HEK293 (cell line): ENCODE results near the gene EGR1.
A peak's percentile ranks its signal among the peaks of the same experiment; 100 is the strongest.

Experiments
- CTCF ChIA-PET: fragments of 350-600 bp; formaldehyde crosslinking; extraction: SDS; loops from one replicate; lab custom pipeline; 2021; ENCODE audit warnings: antibody characterized with exemption; lab: Yijun Ruan, JAX
- POLR2A ChIA-PET: fragments of 300-600 bp; formaldehyde crosslinking; extraction: SDS; loops from one replicate; lab custom pipeline; 2020; ENCODE audit warnings: antibody characterized with exemption, inconsistent platforms; lab: Yijun Ruan, JAX
- H3K27ac ChIP-seq: fragments of 200-500 bp; sonication (Bioruptor generic); 2 replicates; pipeline ENCODE4 v1.5.1; 2014; ENCODE audit warnings: low read depth, low read length, control low read depth, inconsistent platforms; ENCODE audit errors: extremely low read depth
- H3K36me3 ChIP-seq, 2 experiments: fragments of 200-500 bp in 1 of 2; sonication (Bioruptor generic) in 1 of 2; 1 replicate in 1 of 2; 2 replicates in 1 of 2; pipeline ENCODE4 v1.5.1; 2014 to 2017; ENCODE audit warnings: inconsistent platforms in 2 of 2, low read length in 2 of 2; ENCODE audit not compliant: control insufficient read depth in 2 of 2, insufficient read depth in 1 of 2
- H3K4me1 ChIP-seq: fragments of 200-500 bp; sonication (Bioruptor generic); 2 replicates; pipeline ENCODE4 v1.5.1; 2014; ENCODE audit warnings: mild to moderate bottlenecking, low read length, inconsistent platforms; ENCODE audit not compliant: control insufficient read depth, insufficient read depth
- H3K4me3 ChIP-seq: 2 replicates; pipeline ENCODE4 v1.5.1; 2011; ENCODE audit warnings: low read depth, mild to moderate bottlenecking, control low read depth, low read length, moderate library complexity
- H3K9me3 ChIP-seq: fragments of 200-500 bp; sonication (Bioruptor generic); 2 replicates; pipeline ENCODE4 v1.5.1; 2014; ENCODE audit warnings: low read depth, low read length, inconsistent platforms; ENCODE audit not compliant: control insufficient read depth, insufficient read depth
- GFI1B ChIP-seq: fragments of 450-650 bp; formaldehyde crosslinking; IDR thresholded peaks from 2 replicates; pipeline ENCODE4 v1.5.1; 2016; ENCODE audit warnings: missing biosample characterization, missing genetic modification characterization
- GLIS2 ChIP-seq: fragments of 450-650 bp; formaldehyde crosslinking; IDR thresholded peaks from 2 replicates; pipeline ENCODE4 v1.5.1; 2016; ENCODE audit warnings: missing biosample characterization, missing genetic modification characterization
- IKZF3 ChIP-seq: fragments of 450-650 bp; IDR thresholded peaks from 2 replicates; pipeline ENCODE4 v1.5.0; 2018; ENCODE audit warnings: missing biosample characterization, mild to moderate bottlenecking, missing genetic modification characterization, moderate library complexity
- KLF7 ChIP-seq: fragments of 450-650 bp; formaldehyde crosslinking; IDR thresholded peaks from 2 replicates; pipeline ENCODE4 v1.5.1; 2016; ENCODE audit warnings: missing biosample characterization, missing genetic modification characterization, borderline replicate concordance
- TSHZ1 ChIP-seq: fragments of 450-650 bp; formaldehyde crosslinking; IDR thresholded peaks from 2 replicates; pipeline ENCODE4 v1.5.1; 2016; ENCODE audit warnings: missing biosample characterization, missing genetic modification characterization, borderline replicate concordance
- ZBTB26 ChIP-seq: fragments of 450-650 bp; formaldehyde crosslinking; optimal IDR thresholded peaks from 2 replicates; pipeline ENCODE3; 2016; ENCODE audit warnings: missing biosample characterization, mild to moderate bottlenecking, missing genetic modification characterization
- ZBTB49 ChIP-seq: fragments of 450-650 bp; formaldehyde crosslinking; IDR thresholded peaks from 2 replicates; pipeline ENCODE4 v1.5.1; 2016; ENCODE audit warnings: missing biosample characterization, missing genetic modification characterization, low read depth
- ZBTB6 ChIP-seq: fragments of 450-650 bp; formaldehyde crosslinking; IDR thresholded peaks from 2 replicates; pipeline ENCODE4 v1.5.1; 2017; ENCODE audit warnings: missing biosample characterization, missing genetic modification characterization
- ZNF169 ChIP-seq: fragments of 450-650 bp; formaldehyde crosslinking; IDR thresholded peaks from 2 replicates; pipeline ENCODE4 v1.5.1; 2016; ENCODE audit warnings: missing biosample characterization, missing genetic modification characterization
- ZNF18 ChIP-seq: fragments of 450-650 bp; formaldehyde crosslinking; IDR thresholded peaks from 2 replicates; pipeline ENCODE4 v1.5.1; 2016; ENCODE audit warnings: missing biosample characterization, missing genetic modification characterization
- ZNF221 ChIP-seq: fragments of 450-650 bp; formaldehyde crosslinking; IDR thresholded peaks from 2 replicates; pipeline ENCODE4 v1.5.1; 2017; ENCODE audit warnings: missing biosample characterization, missing genetic modification characterization, borderline replicate concordance
- ZNF366 ChIP-seq: fragments of 450-650 bp; formaldehyde crosslinking; conservative IDR thresholded peaks from 2 replicates; pipeline ENCODE4 v1.5.1; 2016; ENCODE audit warnings: missing biosample characterization, missing genetic modification characterization
- ZNF391 ChIP-seq: fragments of 450-650 bp; formaldehyde crosslinking; IDR thresholded peaks from 2 replicates; pipeline ENCODE4 v1.5.1; 2016; ENCODE audit warnings: low read depth, missing biosample characterization, missing genetic modification characterization, borderline replicate concordance
- ZNF600 ChIP-seq: fragments of 450-650 bp; formaldehyde crosslinking; IDR thresholded peaks from 2 replicates; pipeline ENCODE4 v1.5.1; 2016; ENCODE audit warnings: missing biosample characterization, missing genetic modification characterization
- ZNF629 ChIP-seq: fragments of 450-650 bp; formaldehyde crosslinking; IDR thresholded peaks from 2 replicates; pipeline ENCODE4 v1.5.1; 2017; ENCODE audit warnings: missing biosample characterization, missing genetic modification characterization
- ZNF792 ChIP-seq: fragments of 450-650 bp; formaldehyde crosslinking; IDR thresholded peaks from 2 replicates; pipeline ENCODE4 v1.5.1; 2016; ENCODE audit warnings: missing biosample characterization, missing genetic modification characterization
- ZSCAN5A ChIP-seq: fragments of 450-650 bp; formaldehyde crosslinking; IDR thresholded peaks from 2 replicates; pipeline ENCODE4 v1.5.1; 2016; ENCODE audit warnings: missing biosample characterization, missing genetic modification characterization

Gene EGR1

GRCh38 chr5:138448481-138449398 lies 16.5 kb upstream of the EGR1 start (continued):
- TF ChIP-seq ZSCAN5A (tag by site-specific recombination): no peak
- 0 out of 2 replicates have a peak, but pooled peaks have one; percentile 28 for TF ChIP-seq ZNF18
- TF ChIP-seq ZNF792: no peak
- TF ChIP-seq TSHZ1 (tag by site-specific recombination): no peak
- 0 out of 2 replicates have a peak, but pooled peaks have one; percentile 23 for TF ChIP-seq GLIS2 (tag by site-specific recombination)
- 0 out of 2 replicates have a peak, but pooled peaks have one; percentile 25 for TF ChIP-seq GFI1B
- TF ChIP-seq IKZF3: no peak
- peak; percentile 26 for TF ChIP-seq ZNF600 (tag by site-specific recombination)
- no peak for TF ChIP-seq ZNF221 (tag by site-specific recombination)
- TF ChIP-seq ZNF169 (tag by site-specific recombination): no peak
- TF ChIP-seq ZNF629 (tag by site-specific recombination): 0 out of 2 replicates have a peak, but pooled peaks have one; percentile 8
- TF ChIP-seq ZBTB6 (tag by site-specific recombination): no peak
- TF ChIP-seq, all 188 proteins: peak for 15

GRCh38 chr5:138449501-138450239 lies 15.6 kb upstream of the EGR1 start:
- H3K36me3 ChIP-seq: peaks cover 0 to 7% of the 10 kb centered on the region in 2 experiments; a peak in 1 of 3 replicates
- no peak overlapping the region for H3K27ac ChIP-seq
- H3K9me3 ChIP-seq: no peaks in the 10 kb centered on the region
- ChIA-PET POLR2A (interaction anchor here (0.5 to 3.6 kb wide), 5 partner anchors 13 to 893 kb away, joined by 3 to 21 read pairs (median 4); partner anchors contain the start of gene EGR1), CTCF (interaction anchor here (0.6 to 5.4 kb wide), 35 partner anchors 8 to 1032 kb away, joined by 3 to 110 read pairs (median 4); partner anchors contain the start of genes EGR1, ETF1, KDM3B and REEP2)
- no peak overlapping the region for H3K4me3 ChIP-seq
- 0 out of 2 replicates have a peak, but pooled peaks cover 2% of the 10 kb centered on the region for H3K4me1 ChIP-seq
- peak; percentile 21; the same call in 1 of the 2 replicates for TF ChIP-seq ZNF366 (tag by site-specific recombination)
- TF ChIP-seq ZBTB26: peak; percentile 34
- TF ChIP-seq TSHZ1 (tag by site-specific recombination): no peak
- TF ChIP-seq KLF7 (tag by site-specific recombination): no peak
- no peak for TF ChIP-seq ZBTB49
- TF ChIP-seq ZNF391 (tag by site-specific recombination): no peak
